GM19467 (cell line): ENCODE measurements around the gene GPR35.
"Not testable (repeated sequence)": the region's sequence is repeated elsewhere in the genome, so short reads cannot be mapped to it uniquely, and the experiment has no call there.

Experiments used
- ATAC-seq: cut with Tn5 transposase; IDR thresholded peaks from one replicate; pipeline ENCODE4 v1.9.1; 2021; ENCODE audit warnings: mild to moderate bottlenecking, moderate library complexity; ENCODE audit not compliant: unreplicated experiment

Gene GPR35

DNA sequence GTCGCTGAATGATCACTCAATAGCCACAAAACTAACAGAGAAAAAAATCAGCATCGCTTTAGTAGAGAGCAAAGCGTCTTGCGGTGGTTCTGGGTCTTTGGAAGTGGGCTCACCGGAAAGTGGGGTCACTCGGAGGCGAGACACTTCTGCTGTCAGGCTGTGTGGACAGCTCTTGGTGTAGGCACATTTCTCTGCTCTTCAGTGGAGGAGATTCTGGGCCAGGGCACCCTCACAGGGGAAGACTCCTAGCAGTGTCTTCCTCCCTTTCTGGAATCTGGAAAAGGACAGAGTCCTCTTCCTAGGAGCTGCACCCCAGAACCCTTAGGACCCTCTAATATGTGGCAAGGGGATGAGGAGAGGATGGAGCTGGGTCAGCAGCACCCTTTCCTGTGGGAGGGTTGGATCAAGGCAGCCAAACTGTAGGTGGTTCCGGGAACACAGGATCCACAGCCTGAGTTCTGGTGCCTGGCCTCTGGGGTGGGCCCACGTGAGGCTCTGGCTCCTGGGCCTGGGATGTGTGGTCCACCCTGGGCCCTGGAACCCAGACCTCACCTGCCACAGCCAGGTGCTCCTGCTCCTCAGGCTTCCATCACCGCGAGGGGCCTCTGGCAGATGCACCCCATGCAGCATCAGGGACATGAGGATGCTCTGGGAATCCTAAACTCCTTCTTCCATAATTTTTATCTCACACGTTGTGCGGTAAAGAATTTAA is 25.1 kb downstream of the GPR35 start:
- no peak for ATAC-seq

DNA sequence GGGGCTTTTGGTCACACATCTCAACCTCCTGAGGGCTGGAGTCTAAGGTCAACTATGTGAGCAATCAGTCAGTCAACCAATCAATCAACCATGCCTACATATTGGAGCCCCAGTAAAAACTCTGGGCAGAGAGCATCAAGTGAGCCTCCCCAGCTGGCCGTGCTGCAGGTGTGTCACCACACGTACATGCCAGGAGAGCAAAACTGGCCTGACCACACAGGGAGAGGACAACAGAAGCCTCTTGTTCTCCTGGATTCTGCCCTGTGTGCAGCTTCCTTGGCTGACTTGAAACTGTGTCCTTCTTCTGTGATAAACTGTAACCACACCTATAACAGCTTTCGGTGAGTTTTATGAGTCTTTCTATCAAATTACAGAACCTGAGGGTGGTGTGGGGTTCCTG is 25.9 kb downstream of the GPR35 start:
- no peak for ATAC-seq

DNA sequence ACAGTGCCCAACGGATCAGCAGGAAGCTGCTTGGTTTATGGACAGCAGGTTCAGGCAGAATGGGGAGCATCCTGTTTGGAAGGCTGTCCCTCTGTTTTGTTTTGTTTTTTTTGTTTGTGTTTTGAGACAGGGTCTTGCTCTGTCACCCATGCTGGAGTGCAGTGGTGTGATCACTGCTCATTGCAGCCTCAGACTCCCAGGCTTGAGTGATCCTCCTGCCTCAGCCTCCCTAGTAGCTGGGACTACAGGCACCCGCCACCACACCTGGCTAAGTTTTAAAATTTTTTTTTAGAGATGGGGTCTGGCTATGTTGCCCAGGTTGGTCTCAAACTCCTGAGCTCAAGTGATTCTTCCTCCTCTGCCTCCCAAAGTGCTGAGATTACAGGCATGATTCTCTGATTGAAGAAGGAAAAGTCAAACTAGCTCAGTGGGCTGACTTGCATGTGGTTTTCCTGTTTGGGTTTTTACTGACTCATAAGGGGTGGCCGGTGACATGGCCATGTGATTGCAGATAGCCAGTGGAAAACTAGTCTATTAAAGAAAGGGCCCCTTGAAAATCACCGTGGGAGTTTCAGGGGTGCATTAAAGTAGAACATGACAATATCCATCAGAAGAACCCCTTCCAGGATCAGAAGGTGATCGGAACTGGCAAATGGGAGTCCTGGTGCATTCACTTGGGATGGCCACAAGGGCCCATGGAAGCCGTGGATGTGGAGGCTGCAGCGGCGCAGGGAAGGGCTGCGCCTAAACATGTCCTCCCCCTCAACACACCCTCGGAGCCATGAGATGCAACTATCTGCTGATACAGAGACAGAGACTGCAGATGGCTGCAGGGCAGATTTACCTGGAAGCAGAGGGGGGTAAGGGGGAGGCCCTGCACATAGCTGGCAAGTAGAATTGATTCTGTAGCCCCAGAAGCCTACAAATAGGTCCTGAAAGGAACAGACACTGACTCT is 30.9 kb downstream of the GPR35 start:
- no peak for ATAC-seq

- not testable (repeated sequence) for ATAC-seq
These were observed 34.6 kb downstream of the GPR35 start for GRCh38 chr2:240659883-240660282.

DNA sequence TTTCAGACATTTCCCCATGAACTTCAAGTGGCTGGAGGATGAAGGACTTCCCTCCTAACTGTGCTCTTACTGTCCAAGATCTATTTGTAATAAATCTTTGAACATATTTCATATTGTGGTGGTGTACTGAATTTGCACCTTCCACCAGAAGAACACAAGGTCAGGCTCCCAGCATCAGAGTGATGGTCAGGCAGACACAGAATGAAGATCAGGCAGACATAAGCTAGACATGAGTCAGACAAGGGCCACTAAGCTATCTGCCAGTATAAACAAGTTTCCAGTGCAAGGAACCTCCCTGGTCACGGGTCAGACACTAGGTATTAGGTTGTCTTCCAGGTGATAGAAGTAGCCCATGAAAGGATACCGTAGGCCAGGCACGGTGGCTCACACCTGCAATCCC is 37.4 kb downstream of the GPR35 start:
- ATAC-seq: no peak

DNA sequence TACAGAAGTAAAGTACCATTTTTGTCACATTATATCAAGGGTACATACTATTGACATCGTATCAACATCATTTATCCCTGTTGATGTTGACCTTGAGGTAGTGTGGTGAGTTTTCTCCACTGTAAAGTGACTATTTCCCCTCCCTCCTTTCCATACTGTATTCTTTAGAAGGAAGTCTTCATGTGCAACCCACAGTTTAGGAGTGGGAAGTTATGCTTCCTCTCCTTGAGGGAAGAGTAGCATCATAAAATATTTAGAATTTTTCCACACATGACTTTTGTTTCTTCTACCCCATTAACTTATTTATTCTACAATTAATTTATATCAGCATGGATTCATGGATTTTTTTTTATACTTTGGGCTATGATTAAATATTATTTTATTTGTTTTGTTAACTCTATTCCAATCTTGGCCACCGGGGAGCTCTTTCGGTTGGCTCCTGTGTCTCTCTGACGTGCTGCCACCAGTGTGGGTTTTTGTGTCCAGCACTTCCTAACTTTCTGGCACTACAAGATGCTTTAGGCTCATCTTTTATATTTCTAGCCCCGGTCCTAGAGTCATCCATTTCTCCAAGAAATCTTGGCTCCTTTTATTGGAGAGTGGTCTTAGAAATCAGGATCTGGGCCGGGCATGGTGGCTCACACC is 38.4 kb downstream of the GPR35 start:
- no peak for ATAC-seq

DNA sequence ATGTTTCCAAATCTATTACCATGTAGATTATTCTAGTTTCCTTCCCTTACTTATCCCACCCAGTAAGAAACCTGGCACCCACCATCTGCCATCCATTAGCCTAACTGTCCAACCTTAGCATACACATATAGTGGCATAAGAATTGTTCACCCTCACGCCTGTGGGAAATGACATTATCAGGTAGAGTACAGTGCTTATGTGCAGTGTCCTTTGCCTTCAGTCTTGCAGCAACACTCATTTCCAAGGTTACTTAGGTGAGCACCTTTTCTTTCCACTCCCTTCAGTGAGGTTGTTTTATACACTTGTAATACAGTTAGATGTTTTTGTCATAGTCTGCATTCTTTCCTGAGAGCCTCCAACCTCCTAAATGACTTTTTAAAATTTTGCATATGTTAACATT is 39.3 kb downstream of the GPR35 start:
- ATAC-seq: no peak

- no peak for ATAC-seq
These were observed 45.1 kb downstream of the GPR35 start for GRCh38 chr2:240670402-240670801.

GRCh38 chr2:240670950-240671349 is 45.7 kb downstream of the GPR35 start:
- ATAC-seq: no peak

DNA sequence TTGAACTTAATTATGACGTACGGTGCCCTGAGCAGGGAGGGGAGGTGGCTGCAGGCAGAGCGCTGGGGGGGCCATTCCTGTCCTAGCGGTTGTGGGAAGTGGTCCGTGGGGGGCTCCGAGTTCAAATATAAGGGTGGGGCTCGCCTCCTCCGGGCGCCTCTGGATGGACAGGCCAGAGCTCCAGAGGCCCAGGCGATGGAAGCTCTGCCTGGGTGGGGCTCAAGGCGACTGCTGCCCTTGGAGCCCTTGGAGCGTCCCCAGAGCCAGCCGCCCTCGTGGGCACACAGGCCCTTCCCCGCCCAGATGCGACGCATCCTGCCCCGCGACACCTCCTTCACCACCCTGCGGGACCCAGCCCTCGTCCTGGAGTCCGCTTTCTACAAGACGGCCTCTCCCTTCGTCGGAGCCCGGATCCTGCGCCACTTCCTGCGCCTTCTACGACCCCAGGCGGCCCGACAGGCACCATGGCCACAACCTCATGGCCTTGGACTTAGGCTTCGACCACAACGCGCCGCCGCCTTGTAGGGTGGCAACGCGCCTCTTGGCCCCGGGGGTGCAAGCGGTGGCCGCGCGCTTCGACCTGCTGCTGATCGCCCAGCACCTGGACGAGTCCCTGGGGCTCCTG is 46.9 kb downstream of the GPR35 start:
- ATAC-seq: no peak

DNA sequence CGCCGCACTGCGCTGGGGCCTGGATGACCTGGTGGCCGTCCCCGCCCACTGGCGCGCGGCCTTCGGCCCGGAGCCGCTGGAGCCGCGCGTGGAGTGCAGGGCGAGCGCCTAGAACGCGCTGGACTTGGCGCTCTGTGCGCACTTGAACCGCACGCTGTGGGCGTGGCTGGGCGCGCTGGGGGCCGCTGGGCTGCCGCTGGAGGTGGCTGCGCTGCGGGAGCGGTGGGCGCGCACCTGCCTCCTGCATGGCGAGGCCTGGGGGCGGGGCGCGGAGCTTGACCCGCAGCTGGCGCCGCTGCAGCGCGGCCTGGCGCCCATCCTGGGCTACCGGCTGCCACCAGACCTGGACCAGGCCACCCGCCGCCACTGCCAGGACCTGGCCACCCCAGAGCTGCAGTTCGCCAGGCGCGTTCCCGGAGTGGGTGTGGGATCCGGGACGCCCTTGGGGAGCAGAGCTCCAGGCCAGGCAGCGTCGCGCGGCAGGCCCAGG is 47.5 kb downstream of the GPR35 start:
- ATAC-seq: no peak

DNA sequence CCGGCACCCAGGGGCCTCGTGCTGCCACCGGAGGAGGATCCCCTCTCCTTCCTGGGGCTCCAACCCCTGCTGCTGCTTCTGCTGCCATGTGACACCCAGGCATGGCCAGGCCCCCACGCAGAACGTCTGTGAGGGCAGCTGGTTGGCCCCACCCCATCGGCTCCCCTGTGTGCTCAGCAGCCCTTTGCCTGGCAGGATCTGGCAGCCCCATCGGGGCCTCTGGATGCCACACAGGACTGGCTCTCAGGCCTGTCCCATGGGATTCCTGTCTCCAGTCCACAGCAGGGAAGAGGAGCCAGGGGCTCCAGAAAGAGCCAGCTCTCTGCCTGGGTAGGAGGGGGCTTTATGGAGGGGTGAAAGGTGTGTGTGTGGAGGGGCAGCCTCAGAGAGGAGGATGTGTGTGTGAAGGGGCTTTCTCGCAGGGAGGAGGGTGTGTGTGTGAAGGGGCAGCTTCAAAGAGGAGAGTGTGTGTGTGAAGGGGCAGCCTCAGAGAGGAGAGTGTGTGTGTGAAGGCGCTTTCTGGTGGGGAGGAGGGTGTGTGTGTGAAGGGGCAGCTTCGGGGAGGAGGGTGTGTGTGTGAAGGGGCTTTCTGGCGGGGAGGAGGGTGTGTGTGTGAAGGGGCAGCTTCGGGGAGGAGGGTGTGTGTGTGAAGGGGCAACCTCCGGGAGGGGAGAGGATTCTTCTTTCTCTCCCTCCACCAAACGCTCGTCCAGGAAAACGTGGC is 49.3 kb downstream of the GPR35 start:
- not testable (repeated sequence) for ATAC-seq

DNA sequence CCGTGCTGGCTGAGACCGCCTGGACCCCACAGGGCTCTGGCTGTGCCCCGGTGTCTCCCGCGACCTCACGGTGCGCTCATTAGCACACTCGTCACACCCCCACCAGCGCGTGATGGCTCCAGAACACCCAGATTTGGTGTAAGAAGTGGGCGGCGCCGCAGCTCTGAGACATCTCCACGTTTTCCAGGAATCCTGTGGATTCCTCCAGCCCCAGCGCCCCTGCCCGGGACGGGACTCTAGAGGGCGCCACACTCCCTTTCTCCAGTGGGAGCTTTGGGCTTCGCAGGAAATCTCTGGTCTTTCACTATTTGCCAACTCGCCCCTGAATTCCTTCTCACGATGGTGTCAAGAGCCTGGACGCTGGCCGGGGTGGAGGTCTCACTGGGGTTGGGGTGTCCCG is 50.1 kb downstream of the GPR35 start:
- ATAC-seq: not testable (repeated sequence)

DNA sequence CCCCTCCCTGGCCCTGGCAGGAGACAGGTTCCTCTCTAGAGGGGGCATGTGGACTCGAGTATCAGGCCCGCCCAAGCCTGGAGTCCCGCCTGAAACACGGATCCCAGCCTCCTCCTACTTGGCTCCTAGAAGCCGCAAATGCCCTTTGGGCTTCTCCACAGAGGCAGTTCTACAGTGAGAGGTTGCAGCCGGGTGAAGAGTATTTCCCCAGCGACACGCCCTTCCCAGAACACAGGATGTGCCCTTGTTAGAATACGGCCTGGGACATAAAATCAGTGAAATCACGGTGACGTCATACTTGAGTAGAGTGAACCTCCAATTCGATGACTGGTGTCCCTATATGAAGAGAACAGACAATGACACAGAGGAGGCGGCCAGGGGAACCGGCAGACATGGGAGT is 52.8 kb downstream of the GPR35 start:
- ATAC-seq: not testable (repeated sequence)

DNA sequence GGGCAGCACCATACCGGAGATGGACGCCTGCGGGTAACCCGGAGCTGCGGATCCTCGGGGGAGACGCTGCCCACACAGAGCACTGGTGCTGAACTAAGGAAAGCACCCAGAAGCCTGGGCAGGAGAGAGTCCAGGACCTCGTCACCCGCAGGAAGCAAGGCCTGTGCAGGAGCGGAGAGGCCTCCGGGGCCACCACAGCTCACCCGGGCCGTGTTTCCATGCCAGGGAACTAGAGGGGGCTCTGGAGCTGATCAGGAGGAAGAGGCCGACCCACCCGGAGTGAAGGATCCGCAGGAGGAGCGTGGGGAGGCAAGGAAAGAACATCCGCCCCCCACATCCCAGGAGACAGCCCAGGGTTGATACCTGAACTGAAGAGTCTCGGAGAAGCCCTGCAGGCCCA is 53.6 kb downstream of the GPR35 start:
- ATAC-seq: not testable (repeated sequence)

GRCh38 chr2:240680185-240680584 is 54.9 kb downstream of the GPR35 start:
- ATAC-seq: not testable (repeated sequence)
